Hepatic stellate cell (primary cell): ENCODE results near the gene RHBDF1.
"Not testable (repeated sequence)": the region's sequence is repeated elsewhere in the genome, so short reads cannot be mapped to it uniquely, and the experiment has no call there.

Experiments
- DNase-seq: peaks from one replicate; pipeline ENCODE4 v3.0.0; 2011; ENCODE audit warnings: low spot score

Gene RHBDF1

DNA sequence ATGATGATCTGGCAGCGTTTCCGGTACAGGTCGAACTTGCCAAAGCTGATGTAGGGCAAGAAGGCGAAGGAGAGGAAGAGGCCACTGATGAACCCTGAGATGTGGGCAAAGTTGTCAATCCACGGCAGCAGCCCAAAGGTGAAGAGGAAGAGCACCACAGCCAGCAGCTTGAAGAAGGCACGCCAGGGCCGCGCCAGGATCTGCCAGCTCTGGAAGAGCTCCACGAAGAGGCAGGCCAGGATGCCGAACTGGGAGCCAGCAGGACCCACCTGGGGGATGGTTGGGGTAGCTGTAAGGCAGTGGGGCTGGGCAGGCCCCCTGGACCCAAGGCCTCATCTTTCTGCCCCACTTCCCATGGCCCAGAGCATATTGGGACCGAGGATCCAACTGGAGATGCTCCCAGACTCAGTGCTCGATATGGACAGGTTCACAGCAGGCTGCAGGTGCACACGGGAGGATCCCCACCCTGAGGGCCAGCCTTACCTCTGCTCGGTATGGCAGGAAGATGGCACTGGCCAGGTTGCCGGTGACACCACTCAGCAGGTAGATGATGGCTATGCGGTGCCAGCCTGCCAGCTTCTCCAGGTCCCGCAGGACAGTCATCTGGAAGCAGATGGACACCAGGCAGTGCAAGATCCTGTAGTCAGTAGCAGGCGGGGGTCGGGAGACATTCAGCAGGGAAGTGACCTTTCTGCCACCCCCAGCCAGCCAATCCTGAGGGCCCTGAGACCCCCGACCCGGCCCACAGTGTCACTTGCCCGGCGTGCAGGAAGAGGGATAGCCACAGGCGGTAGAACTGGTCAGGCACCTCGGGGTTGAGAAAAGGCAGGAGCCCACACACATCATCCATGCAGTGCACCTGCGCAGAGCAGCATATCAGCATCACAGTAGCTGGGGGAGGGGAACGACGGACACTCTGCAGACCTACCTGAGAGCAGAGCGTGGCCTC is 13.7 kb downstream of the RHBDF1 start:
- DNase-seq: no peak

DNA sequence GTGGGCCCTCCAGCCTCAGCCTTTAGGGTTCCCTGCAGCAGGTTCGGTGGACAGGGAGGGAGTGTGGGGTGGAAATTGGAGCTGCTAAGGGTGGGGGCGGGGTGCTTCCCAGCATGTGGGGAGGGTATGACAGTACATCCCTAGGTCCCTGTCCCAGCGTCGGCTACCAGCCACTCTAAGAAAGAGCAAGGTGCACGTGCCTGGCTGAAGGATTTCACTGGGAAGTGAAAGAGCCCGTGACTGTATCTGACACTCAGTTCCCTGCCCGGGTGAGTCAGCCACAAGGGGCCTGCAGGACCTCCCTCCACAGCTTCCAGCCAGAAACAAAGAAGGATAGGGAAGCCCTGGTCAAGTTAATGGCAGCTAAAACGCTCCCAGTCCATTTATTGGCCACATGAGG is 14.7 kb downstream of the RHBDF1 start:
- DNase-seq: no peak

DNA sequence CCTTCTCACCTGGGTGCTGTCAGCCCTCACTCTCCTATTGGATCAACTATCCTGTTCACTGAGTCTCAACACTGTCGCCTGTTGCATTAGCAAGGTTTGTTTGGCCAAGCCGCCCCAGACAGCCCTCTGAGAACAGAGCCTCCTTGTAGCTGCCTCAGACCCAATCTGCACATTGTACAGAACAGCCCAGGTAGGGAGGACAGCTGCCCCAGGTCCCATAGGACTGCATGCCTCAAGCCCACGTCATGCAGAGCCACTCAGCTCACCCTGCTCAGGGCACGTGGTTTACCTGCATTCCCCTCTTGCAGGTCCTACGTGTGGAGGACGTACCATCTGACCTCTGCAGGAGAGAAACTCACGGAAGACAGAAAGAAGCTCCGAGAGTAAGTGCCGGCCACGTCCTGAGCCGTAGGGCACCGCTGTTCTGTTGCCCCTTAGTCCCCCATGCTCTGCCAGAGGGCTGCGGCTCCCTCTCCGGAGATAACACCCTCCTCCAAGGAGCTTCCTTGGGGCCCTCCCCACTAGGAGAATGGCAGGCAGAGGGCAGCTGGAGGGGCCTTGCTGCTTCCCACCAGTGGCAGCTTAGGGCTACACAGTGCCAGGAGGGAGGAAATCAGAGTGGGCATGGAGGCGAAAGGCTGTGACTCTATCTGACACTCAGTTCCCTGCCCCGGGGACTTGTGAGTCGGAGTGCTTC is 16.1 kb downstream of the RHBDF1 start:
- no peak for DNase-seq

DNA sequence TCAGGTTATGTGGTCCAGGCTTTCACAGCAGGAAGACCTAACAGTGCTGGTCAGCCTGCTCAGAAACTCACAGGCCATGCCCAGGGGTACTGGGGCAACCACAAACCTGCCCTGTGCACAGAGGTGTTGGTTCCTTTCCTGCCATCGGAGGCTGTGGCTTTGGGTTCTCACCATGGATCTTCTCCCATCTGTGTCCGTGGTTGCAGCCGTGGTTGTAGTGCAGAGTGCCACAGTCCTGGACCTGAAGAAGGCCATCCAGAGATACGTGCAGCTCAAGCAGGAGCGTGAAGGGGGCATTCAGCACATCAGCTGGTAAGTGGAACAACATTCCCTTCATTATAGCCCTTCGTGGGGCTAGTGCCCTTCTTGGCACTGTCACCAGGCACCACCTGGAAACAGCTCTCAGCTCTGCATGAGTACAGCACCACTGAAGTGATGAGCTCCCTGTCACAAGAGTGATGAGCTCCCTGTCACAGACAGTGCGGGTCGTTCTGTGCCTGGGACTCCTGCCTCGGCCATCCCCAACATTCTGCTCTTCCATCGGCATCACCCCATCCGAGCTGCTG is 16.8 kb downstream of the RHBDF1 start:
- no peak for DNase-seq

DNA sequence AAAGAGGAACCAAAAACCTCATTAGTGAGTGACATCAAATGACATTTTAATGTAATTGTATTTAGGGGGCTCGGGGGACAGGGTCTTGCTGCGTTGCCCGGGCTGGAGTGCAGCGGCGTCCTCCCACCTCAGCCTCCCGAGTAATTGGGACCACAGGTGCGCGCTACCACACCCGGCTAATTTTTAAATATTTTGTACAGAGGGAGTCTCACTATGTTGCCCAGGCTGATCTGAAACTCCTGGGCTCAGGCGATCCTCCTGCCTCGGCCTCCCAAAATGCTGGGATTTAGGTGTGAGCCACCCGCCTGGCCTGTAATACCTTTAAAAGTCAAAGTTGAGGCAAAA is 18.2 kb downstream of the RHBDF1 start:
- DNase-seq: no peak

DNA sequence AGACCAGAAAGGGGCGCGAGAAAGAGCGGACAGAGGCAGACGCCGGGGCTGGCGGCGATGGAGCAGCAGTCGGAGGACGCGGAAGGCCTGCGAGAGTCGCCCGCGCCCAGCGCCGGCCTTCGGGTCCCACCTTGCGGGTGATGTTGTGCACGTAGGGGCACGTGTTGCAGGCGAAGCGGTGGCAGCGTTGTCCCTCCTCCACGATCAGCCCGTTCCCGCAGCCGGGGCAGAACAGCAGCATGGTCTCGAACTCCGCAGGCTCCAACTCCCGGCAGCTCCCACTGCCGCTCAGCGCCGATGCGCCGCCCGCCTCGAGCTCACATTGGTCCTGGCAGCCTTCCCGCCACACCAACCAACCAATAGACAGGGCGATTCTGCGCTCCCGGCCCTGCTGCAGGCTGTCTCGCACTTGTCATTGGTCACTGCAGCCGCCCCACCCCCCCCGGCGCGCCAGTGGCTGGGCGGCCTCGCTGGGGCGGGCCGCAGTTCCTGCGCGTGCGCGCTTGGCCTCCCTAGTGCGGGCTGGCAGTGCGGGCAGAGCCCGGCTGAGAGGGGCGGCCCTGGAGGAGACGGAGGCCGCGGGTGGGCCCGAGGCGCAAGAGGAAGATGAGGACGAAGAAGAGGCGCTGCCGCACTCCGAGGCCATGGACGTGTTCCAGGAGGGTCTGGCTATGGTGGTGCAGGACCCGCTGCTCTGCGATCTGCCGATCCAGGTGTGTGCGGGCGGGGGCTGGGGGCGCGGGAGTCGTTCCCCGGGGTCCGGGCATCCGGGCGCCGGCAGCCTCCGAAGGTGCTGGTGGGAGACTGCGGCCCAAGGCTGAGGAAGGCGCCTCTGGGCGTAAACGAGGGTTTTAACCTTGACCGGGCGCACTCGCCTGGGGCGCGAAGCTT is 18.8 kb downstream of the RHBDF1 start, which contains the start of the genes POLR3K and SNRNP25:
Gene POLR3K (minus strand): TSS at position 263 of the 891 bp plus-strand sequence. CDS start 22 bp downstream, at position 241.
Gene SNRNP25 (plus strand): TSS at position 483 of the 891 bp plus-strand sequence. CDS start 189 bp downstream, at position 672.
- DNase-seq: peak; percentile 100

DNA sequence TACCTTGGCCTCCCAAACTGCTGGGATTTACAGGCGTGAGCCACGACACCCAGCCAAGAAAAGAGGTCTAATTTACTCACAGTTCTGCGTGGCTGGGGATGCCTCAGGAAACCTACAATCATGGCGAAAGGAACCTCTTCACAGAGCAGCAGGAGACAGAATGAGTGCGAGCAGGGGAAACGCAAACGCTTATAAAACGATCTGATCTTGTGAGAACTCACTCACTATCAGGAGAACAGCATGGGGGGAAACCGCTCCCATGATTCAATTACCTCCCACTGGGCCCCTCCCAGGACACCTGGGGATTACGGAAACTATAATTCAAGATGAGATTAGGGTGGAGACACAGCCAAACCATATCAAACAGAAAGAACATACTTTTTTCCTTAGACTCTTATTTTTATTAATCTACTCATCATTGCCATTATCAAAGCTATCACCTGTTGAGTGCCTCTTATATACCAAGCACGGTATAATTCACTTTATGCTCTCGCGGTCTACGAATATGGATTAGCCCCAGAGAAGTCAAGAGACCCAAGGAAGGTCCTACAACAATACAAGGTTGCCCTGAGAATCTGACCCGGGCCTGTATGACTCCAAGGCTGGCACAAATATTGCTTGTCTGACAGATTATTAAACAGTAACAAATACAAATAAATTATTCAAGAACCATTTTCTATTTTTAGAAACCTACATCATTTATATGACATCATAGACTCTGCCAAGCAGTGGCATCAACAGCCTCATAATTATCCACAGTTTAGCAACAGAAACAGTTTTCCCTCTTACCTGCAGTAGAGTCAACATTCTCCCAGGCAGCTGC is 21.5 kb downstream of the RHBDF1 start:
- no peak for DNase-seq

DNA sequence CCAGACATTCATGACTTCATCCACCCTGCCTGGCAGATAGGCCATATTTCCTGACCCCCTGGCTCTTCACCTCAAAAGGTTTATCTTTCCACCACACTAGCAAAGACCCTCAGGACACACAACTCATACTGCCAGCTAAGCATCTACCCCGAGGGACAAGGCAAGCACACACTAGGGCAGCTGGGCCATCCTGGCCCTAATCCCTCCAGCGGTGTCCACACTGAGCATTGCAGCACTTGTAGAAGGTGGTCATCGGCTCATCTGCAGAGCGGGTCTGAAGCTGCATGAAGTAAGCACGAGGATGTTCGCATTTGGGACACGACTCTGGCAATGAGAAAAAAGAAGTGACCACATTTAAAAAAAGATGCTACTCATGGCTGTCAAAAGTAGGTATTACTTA is 25.2 kb downstream of the RHBDF1 start:
- no peak for DNase-seq

DNA sequence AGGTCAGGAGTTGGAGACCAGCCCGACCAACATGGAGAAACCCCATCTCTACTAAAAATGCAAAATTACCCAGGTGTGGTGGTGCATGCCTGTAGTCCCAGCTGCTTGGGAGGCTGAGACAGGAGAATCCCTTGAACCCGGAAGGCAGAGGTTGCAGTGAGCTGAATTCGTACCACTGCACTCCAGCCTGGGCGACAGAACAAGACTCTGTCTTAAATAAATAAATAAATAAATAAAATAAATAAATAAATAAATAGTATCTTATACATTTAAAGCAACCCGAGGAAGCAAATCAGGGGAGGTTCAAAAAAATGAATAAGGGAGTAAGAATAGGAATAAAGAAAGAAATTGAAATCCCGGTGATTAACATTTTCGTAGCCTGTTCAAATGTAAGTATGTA is 25.9 kb downstream of the RHBDF1 start:
- not testable (repeated sequence) for DNase-seq

DNA sequence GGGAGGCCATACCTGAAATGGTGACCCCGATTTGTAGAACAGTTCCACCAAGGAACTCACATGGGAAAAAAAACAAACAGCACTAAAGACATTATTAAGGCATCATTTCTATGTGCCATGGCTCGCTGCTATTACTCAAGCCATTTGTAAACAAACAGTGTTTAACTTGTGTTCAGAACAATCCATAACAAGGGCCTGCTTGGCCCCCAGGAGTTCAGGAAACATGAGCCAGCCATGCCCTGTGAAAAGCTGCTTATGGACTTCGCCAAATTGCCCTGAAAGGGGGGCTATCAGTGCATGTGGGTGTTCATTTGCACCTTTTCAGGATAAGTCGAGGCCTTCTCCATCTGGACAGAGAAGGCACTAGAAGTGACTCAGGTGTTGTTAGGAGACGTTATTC is 27.0 kb downstream of the RHBDF1 start:
- no peak for DNase-seq

DNA sequence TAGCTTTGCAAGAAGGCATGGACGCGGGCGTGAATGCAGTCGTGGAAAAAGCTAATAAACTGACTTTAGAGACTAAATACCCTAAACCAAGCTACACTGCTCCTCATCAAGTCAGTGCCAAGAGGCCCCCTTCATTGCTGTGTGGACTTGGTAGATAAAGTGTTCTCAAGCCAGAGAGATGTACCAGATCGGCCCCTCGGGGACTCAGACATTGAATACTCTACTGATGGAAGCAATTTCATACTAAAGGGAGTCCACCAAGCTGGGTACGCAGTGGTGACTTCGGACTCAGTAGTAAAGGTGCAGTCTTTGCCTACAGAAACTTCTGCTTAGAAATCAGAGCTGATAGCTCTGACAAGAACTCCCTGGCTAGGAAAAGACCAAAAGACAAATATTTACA is 27.8 kb downstream of the RHBDF1 start:
- DNase-seq: no peak

DNA sequence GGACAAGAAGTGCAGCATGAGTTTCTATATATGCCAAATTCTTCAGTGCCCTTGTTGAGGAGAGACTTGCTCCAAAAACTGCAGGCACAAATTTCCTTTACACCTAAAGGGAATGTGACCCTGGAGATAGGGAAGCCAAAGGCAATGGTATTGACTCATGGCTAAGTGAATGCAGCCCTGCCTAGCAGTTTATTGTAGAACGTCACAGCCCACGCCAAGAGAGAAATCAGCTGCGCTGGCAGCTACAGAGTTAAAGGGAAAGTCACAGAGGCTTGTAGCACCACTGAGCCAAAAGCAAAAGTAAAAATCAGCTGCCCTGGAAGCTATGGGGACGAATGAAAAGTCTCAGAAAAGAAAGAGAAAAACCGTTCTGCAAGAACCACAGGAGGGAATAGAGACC is 29.1 kb downstream of the RHBDF1 start:
- no peak for DNase-seq

DNA sequence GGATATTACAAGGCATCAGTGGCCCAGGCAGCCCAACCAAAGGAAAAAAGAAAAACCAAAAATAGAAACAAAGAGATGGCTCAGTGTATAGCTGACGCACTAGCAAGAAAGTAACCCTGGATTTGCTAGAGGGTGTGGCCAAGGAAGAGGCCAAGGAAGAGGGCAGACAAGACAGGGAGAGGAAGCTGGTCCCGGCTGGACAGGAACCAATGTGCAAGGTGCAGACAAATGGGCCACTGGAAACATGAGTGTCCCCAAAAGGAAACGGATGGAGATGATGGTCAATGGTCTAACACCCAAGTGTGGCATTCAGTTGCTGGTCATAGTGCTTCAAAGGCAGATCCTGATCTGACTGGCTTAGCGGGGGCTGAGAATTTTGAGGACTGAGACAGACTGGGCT is 29.7 kb downstream of the RHBDF1 start:
- DNase-seq: no peak

DNA sequence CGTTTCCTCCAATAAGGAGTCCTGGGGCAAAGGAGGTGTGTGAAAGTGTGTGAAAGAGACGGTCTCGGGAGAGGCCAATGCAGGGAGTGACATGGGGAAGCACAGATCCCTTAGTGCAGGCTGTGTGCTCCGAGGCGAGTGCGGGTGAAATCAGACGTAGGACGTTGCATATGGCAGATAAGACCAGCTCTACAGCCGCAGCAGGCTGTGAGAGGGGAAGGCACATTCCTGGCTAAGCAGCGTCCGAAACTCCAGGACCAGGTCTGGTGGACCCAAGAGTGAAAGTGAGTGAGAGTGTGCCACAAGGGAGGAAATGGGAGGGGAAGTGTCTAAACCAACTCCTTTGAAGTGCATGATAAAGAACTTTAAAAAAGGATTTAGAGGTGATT is 30.4 kb downstream of the RHBDF1 start:
- DNase-seq: no peak

DNA sequence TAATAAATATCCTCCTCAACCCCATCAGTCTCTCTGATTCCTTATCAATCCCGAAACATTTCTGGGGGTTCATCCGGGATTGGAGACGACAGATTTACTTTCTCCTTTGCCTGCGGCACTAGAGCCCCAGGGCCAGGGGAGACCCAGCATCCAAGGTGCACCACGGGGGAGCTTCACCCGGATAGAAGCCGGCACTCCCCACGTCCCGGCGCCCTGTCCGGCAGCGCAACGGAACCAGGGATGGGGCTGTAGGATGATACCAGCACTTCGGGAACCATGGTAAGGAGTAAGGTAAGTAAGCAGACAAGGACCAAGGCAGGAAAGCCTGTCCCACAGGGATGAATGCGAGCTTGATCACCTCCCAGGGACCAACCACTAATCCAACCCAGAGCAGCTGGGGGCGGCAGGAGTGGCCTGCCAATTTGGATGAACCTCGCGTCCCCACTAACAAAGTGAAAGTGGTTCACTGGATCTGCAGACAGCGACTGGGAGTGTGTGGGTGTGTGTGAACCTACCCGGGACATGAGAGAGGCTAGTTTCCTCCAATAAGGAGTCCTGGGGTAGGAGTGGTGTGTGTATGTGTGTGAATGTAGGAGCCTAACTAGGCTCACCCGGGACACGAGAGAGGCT is 30.9 kb downstream of the RHBDF1 start:
- no peak for DNase-seq

DNA sequence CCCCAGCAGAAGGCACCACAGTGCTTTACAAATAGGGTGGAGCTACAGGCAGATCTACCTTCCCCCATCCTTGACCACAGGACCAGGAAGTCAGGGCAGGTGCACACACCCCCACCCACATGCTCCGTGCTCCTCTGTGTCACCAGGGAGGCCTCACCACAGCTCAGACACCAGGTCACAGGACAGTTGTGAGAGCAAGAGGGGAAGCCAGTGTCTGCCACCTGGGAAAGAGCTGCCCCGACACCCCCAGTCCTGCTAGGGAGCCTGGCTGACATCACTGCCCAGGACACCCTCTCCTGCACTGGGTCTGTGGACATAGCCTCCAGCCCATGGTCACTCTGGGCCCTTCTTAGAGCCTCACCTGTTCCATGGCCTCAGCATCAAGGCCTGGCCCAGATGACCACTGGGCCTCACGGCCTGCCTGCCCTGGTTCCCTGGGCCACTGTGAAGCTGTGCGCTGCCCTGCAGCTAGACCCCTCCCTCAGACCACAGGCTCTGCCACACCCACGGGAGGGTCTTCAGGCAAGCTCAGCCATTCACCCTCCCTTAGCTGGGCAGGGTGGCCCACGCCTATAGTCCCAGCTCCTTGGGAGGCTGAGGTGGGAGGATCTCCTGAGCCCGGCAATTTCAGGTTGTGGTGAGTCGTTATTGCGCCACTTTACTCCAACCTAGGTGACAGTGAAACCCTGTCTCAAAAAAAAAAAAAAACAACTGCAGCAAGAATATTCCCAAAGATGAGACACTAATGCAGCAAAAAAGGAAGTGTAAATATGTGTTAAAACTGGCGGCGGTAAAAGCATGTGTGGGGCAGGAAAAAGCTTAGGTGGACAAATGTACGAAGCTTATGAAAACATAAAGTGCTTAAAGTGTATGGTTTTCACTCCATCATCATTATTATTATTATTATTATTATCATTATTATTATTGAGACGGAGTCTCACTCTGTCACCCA is 33.2 kb downstream of the RHBDF1 start:
- no peak for DNase-seq

DNA sequence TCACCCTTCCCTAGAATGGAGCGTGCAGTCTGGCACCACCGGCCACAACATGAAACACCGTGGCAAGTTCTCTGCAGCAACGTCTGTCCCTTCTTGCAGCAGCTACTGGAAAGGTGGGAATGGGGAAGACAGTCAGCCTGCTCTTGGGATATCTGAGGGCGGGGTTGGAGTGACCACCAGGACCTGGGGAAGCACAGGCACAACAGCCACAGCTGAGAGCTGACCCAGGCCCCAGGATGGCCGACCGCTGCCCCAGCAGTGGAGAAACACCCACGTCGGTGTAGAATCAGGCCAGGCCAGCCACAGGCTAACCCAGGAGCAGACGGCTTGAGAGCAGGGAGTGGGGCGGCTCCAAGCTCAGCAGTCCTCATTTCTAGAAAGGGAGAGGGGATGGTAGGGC is 34.2 kb downstream of the RHBDF1 start:
- not testable (repeated sequence) for DNase-seq

DNA sequence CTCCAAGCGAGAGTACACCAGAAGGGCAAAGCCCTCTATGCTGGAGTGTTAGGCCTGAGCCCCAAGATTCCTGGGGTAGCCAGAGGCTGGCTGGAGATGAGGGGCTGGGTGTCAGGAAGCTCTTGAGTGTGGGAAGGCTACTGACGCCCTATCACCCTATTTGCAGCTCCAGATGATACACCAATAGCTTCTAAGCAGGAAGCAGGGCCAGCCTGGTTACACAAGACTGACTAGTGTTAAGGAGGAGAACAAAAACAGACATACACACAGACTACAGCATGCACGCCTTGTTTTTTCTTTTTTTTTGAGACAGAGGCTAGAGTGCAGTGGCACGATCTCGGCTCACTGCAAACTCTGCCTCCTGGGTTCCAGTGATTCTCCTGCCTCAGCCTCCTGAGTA is 34.9 kb downstream of the RHBDF1 start:
- no peak for DNase-seq

DNA sequence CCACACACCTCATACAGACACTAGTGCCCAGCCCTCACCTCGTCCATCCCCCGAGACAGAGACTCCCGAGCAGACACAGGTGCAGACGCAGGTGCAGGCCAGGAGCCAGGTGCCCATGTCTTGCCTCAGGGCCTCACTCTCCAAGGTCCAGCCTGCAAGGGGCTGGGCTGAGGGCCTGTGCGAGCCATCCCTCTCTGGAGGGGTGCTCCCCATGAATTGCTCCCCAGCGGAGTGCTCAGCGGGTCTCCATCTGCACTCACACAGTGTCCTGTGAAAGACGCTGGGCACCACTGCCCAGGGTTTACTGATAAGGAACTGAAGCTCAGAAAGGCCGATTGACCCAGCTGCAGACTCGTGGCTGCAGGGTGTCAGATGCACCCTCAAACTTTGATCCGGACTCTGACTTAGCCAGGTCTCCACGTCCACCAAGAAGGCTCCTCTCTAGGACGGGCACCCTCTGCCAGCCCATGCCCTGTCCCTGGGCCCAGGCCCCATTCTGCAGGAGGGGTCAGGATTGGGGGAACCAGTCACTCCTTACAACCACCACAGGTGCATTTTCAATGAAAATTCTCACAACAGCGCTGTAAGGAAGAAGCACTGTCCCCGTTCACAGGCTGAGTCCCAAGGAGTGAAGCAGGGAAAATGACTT is 36.0 kb downstream of the RHBDF1 start:
- no peak for DNase-seq
